ENCODE data around the gene EIF1AY. TPM values are rescaled to one million over a fixed set of nuclear protein-coding genes. Genes with fewer than 3 reads are reported as not detected.

EIF1AY gene, protein sequence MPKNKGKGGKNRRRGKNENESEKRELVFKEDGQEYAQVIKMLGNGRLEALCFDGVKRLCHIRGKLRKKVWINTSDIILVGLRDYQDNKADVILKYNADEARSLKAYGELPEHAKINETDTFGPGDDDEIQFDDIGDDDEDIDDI
- polyA plus RNA-seq (2011; rRNA removed) (4.8 and 13.6 TPM in 2 replicates), polyA minus RNA-seq (2011; rRNA and poly(A)+ RNA removed) (1.2 and 2.7 TPM in 2 replicates)

DNA sequence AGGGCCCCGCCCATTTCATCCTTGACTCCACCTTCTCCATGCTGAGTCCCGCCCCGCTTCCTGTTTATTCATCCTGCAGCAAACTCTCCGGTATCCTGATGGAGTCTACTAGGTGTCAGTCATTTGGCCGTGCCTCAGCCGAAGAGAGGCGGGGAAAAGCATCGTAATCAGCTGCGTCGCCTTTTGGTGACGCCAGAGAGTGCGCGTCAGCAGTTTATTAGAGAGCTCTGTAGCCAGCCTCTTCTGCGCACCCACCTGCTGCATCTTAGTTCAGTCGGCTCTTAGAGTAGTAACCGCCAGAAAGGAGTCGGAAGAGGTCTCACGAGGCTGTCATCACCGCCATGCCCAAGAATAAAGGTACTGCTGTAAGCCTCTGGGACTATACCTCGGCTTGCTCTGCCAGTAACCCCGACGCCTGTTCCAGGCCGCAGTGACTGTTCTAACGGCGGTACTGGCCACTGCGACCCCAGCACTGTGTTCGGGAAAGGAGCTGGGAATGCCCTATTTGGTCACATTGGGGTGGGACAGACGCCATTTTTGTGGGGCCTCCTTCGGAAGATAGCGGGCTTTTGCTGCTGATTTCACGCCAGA lies at the start of gene EIF1AY:
Gene EIF1AY (plus strand): TSS at position 246 of the 591 bp plus-strand sequence. CDS start 96 bp downstream, at position 342.
- peak; percentile 82 for DNase-seq (ENCODE audit: low read depth)
- ChIA-PET CTCF (no interaction called here), POLR2A (interaction anchor here (0.6 kb wide), 1 partner anchor 45 kb away, joined by 8 read pairs; no protein-coding TSS in a partner anchor)
- Histone ChIP-seq H3K36me3 (ENCODE audit: control insufficient read depth, insufficient read depth, low read length) (no peaks in the 10 kb centered on the region), H3K4me3 (ENCODE audit: low read depth, low read length) (peak within 1 kb of the TSS; percentile 54), H3K27me3 (ENCODE audit: control insufficient read depth, insufficient read depth, low read length) (no peaks in the 10 kb centered on the region)
- TF ChIP-seq, protein P1, sequence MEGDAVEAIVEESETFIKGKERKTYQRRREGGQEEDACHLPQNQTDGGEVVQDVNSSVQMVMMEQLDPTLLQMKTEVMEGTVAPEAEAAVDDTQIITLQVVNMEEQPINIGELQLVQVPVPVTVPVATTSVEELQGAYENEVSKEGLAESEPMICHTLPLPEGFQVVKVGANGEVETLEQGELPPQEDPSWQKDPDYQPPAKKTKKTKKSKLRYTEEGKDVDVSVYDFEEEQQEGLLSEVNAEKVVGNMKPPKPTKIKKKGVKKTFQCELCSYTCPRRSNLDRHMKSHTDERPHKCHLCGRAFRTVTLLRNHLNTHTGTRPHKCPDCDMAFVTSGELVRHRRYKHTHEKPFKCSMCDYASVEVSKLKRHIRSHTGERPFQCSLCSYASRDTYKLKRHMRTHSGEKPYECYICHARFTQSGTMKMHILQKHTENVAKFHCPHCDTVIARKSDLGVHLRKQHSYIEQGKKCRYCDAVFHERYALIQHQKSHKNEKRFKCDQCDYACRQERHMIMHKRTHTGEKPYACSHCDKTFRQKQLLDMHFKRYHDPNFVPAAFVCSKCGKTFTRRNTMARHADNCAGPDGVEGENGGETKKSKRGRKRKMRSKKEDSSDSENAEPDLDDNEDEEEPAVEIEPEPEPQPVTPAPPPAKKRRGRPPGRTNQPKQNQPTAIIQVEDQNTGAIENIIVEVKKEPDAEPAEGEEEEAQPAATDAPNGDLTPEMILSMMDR (IDR thresholded peaks at IDR 0.05; ENCODE audit: insufficient read depth, low read depth, low read length): no peak

DNA sequence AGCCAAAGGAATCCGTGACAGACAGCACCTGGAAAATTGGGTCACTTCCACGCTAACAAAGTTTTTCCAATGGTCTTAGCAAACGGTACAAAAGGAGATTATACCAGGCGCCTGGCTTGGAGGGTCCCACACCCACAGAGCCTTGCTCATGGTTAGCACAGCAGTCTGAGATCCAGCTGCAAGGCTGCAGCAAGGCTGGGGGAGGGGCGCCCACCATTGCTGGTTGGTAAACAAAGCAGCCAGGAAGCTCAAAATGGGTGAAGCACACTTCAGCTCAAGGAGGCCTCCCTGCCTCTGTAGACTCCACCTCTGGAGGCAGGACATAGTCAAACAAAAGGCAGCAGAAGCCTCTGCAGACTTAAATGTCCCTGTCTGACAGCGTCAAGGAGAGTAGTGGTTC lies 47.1 kb upstream of the EIF1AY start:
- no peak for DNase-seq (ENCODE audit: low read depth)
- CTCF ChIA-PET: no interaction called here
- TF ChIP-seq, protein P1 (IDR thresholded peaks at IDR 0.05; ENCODE audit: insufficient read depth, low read depth, low read length): no peak
- POLR2A ChIA-PET: no interaction called here
- no peaks in the 10 kb centered on the region for H3K27me3 ChIP-seq (ENCODE audit: control insufficient read depth, insufficient read depth, low read length)
- H3K4me3 ChIP-seq (ENCODE audit: low read depth, low read length): no peak overlapping the region
- no peaks in the 10 kb centered on the region for H3K36me3 ChIP-seq (ENCODE audit: control insufficient read depth, insufficient read depth, low read length)

DNA sequence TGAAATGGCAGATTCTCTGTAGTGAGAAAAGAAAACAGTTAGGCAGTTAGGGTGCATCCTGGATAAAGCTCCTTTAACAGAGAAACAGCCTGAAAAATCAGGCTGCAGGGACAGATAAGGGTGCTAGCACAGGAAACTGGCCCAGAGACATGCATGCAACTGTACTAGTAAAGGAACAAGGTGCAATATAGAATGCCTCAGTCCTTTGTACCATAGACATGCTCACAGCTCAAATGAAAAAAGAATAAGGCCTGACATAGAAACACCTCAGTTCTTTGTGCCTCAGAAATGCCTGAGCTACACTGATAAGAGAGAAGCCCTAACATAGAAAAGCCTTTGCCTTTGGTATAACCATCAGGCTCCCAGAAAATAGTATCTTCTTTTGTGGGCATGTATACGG lies 37.4 kb upstream of the EIF1AY start:
- no peak for DNase-seq (ENCODE audit: low read depth)
- POLR2A ChIA-PET: no interaction called here
- CTCF ChIA-PET: no interaction called here
- H3K4me3 ChIP-seq (ENCODE audit: low read depth, low read length): no peak overlapping the region
- no peaks in the 10 kb centered on the region for H3K27me3 ChIP-seq (ENCODE audit: control insufficient read depth, insufficient read depth, low read length)
- TF ChIP-seq, protein P1 (IDR thresholded peaks at IDR 0.05; ENCODE audit: insufficient read depth, low read depth, low read length): no peak
- no peaks in the 10 kb centered on the region for H3K36me3 ChIP-seq (ENCODE audit: control insufficient read depth, insufficient read depth, low read length)

DNA sequence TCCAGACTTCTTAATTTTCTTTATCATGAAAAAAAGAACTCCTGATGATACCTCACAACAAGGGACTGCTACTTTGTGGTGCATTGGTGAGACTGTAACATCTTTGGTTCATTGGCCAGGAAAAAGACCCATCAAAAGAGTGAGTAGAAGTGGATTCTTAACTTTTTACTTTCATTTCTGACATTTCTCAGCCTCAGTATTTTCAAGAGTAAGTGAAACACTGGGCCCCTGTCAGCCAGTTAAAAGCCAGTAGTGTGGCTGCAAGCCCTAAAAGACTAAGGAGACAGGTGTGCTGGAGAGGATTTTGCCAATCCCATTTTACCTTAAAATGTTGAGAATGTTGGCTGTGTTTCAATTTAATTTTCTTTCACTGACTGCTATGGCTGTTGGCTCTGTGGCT lies 36.6 kb upstream of the EIF1AY start:
- Histone ChIP-seq H3K36me3 (ENCODE audit: control insufficient read depth, insufficient read depth, low read length) (no peaks in the 10 kb centered on the region), H3K27me3 (ENCODE audit: control insufficient read depth, insufficient read depth, low read length) (no peaks in the 10 kb centered on the region), H3K4me3 (ENCODE audit: low read depth, low read length) (no peak overlapping the region)
- TF ChIP-seq, protein P1 (IDR thresholded peaks at IDR 0.05; ENCODE audit: insufficient read depth, low read depth, low read length): no peak
- no peak for DNase-seq (ENCODE audit: low read depth)
- ChIA-PET CTCF (no interaction called here), POLR2A (no interaction called here)

DNA sequence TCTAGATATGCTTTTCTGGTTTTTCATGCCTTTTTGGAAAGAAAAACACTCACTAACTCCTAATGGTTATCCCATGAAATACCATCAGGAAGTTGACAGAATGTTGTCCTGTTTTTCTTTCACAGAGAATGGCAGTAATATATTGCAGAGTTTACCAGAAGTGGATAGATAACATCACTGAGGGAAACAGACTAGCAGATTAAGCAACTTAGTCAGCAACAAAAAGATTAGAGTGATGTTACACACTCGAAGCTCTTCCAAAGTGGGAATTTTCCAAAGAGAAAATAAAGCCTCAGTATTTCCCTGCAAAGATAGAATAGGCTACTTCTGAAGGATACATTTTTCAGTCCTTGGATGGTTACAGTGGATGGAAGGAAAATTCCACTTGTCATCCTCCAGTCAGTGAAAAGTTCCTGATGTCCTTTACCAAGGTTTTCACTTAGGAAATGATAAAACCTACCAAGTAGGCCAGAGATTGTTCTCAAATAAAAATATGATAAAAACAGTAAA lies 31.1 kb upstream of the EIF1AY start:
- DNase-seq (ENCODE audit: low read depth): no peak
- no peak overlapping the region for H3K4me3 ChIP-seq (ENCODE audit: low read depth, low read length)
- ChIA-PET CTCF (no interaction called here), POLR2A (no interaction called here)
- H3K27me3 ChIP-seq (ENCODE audit: control insufficient read depth, insufficient read depth, low read length): no peaks in the 10 kb centered on the region
- no peaks in the 10 kb centered on the region for H3K36me3 ChIP-seq (ENCODE audit: control insufficient read depth, insufficient read depth, low read length)
- TF ChIP-seq, protein P1 (IDR thresholded peaks at IDR 0.05; ENCODE audit: insufficient read depth, low read depth, low read length): no peak

All from BJ (cell line).